ENCODE data around the gene ASGR2. TPM values are rescaled to one million over a fixed set of nuclear protein-coding genes. Genes with fewer than 3 reads are reported as not detected.
A peak's percentile ranks its signal among the peaks of the same experiment; 100 is the strongest.

The ASGR2 gene
- total and polyA plus RNA-seq, 2 of the 13 experiments (the other 11 are each of a cell fraction or from before 2014, with no cell fraction given), result 320 to 754 TPM

DNA sequence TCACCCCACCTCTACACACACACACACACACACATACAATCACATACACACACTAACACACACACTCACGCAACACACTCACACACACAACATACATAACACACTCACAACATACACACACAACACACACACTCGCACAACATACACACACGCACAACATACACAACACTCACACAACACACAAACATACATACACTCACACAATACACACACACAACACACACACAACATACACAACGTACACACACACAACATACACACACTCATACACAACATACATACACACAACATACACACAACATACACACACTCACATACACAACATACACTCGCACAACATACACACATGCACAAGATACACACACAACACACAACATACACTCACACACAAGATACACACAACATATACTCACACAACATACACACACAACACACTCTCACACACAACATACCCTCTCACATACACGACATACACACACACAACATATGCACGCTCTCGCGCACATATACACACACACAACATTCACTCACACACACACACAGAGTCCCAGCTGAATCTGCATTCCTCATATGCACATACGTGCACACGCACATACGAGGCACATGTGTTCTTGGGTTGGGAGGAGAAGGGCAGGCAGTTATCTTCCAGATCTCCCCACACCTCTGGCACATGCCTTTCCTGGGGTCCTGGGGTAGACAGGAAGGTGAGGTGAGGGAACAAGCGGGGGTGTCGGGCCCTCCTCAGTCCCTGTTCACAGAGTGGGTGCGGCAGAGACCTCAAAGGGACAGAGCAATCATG lies 1.1 kb downstream of the ASGR2 start (continued):
- TF ChIP-seq, protein P1, sequence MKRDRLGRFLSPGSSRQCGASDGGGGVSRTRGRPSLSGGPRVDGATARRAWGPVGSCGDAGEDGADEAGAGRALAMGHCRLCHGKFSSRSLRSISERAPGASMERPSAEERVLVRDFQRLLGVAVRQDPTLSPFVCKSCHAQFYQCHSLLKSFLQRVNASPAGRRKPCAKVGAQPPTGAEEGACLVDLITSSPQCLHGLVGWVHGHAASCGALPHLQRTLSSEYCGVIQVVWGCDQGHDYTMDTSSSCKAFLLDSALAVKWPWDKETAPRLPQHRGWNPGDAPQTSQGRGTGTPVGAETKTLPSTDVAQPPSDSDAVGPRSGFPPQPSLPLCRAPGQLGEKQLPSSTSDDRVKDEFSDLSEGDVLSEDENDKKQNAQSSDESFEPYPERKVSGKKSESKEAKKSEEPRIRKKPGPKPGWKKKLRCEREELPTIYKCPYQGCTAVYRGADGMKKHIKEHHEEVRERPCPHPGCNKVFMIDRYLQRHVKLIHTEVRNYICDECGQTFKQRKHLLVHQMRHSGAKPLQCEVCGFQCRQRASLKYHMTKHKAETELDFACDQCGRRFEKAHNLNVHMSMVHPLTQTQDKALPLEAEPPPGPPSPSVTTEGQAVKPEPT (CRISPR knock-in tag; IDR thresholded peaks at IDR 0.05; ENCODE audit: low read depth), result no peak
- no peak for TF ChIP-seq ZNF737 (CRISPR knock-in tag; IDR thresholded peaks at IDR 0.05; ENCODE audit: borderline replicate concordance)
- TF ChIP-seq SAP130 (CRISPR knock-in tag; IDR thresholded peaks at IDR 0.05; ENCODE audit: low read depth), result no peak
- TF ChIP-seq, protein P2, sequence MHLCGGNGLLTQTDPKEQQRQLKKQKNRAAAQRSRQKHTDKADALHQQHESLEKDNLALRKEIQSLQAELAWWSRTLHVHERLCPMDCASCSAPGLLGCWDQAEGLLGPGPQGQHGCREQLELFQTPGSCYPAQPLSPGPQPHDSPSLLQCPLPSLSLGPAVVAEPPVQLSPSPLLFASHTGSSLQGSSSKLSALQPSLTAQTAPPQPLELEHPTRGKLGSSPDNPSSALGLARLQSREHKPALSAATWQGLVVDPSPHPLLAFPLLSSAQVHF (CRISPR knock-in tag; IDR thresholded peaks at IDR 0.05), result peak; percentile 88
- TF ChIP-seq ZEB1 (IDR thresholded peaks at IDR 0.05; ENCODE audit: insufficient replicate concordance, low read depth), result no peak
- peak; percentile 84; the same call in 1 of the 2 replicates for TF ChIP-seq ZNF567 (CRISPR knock-in tag; IDR thresholded peaks at IDR 0.05; ENCODE audit: borderline replicate concordance)
- no peak; the same call in 1 of the 2 replicates for TF ChIP-seq SALL2 (CRISPR knock-in tag; IDR thresholded peaks at IDR 0.05)
- no peak for TF ChIP-seq POLR2AphosphoS2 (IDR thresholded peaks at IDR 0.05; ENCODE audit: low read depth, low read length)
- peak; percentile 34; the same call in 1 of the 2 replicates for TF ChIP-seq ZNF225 (CRISPR knock-in tag; IDR thresholded peaks at IDR 0.05)
- TF ChIP-seq PHB2 (IDR thresholded peaks at IDR 0.05; ENCODE audit: partially characterized antibody), result peak; percentile 93
- no peak for TF ChIP-seq KLF11 (CRISPR knock-in tag; IDR thresholded peaks at IDR 0.05)
- TF ChIP-seq, protein P3, sequence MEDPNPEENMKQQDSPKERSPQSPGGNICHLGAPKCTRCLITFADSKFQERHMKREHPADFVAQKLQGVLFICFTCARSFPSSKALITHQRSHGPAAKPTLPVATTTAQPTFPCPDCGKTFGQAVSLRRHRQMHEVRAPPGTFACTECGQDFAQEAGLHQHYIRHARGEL (CRISPR knock-in tag; IDR thresholded peaks at IDR 0.05), result no peak
- TF ChIP-seq, protein P4, sequence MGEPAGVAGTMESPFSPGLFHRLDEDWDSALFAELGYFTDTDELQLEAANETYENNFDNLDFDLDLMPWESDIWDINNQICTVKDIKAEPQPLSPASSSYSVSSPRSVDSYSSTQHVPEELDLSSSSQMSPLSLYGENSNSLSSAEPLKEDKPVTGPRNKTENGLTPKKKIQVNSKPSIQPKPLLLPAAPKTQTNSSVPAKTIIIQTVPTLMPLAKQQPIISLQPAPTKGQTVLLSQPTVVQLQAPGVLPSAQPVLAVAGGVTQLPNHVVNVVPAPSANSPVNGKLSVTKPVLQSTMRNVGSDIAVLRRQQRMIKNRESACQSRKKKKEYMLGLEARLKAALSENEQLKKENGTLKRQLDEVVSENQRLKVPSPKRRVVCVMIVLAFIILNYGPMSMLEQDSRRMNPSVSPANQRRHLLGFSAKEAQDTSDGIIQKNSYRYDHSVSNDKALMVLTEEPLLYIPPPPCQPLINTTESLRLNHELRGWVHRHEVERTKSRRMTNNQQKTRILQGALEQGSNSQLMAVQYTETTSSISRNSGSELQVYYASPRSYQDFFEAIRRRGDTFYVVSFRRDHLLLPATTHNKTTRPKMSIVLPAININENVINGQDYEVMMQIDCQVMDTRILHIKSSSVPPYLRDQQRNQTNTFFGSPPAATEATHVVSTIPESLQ (CRISPR knock-in tag; conservative IDR thresholded peaks at IDR 0.05), result no peak
- peak; percentile 95 for TF ChIP-seq ZNF207 (IDR thresholded peaks at IDR 0.05; ENCODE audit: borderline replicate concordance)
- TF ChIP-seq, protein P5, sequence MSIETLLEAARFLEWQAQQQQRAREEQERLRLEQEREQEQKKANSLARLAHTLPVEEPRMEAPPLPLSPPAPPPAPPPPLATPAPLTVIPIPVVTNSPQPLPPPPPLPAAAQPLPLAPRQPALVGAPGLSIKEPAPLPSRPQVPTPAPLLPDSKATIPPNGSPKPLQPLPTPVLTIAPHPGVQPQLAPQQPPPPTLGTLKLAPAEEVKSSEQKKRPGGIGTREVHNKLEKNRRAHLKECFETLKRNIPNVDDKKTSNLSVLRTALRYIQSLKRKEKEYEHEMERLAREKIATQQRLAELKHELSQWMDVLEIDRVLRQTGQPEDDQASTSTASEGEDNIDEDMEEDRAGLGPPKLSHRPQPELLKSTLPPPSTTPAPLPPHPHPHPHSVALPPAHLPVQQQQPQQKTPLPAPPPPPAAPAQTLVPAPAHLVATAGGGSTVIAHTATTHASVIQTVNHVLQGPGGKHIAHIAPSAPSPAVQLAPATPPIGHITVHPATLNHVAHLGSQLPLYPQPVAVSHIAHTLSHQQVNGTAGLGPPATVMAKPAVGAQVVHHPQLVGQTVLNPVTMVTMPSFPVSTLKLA (IDR thresholded peaks at IDR 0.05), result 0 out of 2 replicates have a peak, but pooled peaks have one; percentile 28
- no peak for TF ChIP-seq ZFX (CRISPR knock-in tag; IDR thresholded peaks at IDR 0.05; ENCODE audit: low read depth)
- peak; percentile 16; the same call in 1 of the 2 replicates for TF ChIP-seq POLR2AphosphoS5 (IDR thresholded peaks at IDR 0.05; ENCODE audit: low read depth, low read length)
- no peak for TF ChIP-seq ZNF367 (CRISPR knock-in tag; IDR thresholded peaks at IDR 0.05; ENCODE audit: borderline replicate concordance)
- peak; percentile 20; the same call in 1 of the 2 replicates for TF ChIP-seq TGIF2 (CRISPR knock-in tag; IDR thresholded peaks at IDR 0.05)
- no peak for TF ChIP-seq ASH2L (IDR thresholded peaks at IDR 0.05; ENCODE audit: insufficient read length, low read depth, low read length)
- TF ChIP-seq, protein P6, sequence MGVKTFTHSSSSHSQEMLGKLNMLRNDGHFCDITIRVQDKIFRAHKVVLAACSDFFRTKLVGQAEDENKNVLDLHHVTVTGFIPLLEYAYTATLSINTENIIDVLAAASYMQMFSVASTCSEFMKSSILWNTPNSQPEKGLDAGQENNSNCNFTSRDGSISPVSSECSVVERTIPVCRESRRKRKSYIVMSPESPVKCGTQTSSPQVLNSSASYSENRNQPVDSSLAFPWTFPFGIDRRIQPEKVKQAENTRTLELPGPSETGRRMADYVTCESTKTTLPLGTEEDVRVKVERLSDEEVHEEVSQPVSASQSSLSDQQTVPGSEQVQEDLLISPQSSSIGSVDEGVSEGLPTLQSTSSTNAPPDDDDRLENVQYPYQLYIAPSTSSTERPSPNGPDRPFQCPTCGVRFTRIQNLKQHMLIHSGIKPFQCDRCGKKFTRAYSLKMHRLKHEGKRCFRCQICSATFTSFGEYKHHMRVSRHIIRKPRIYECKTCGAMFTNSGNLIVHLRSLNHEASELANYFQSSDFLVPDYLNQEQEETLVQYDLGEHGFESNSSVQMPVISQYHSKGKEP (CRISPR knock-in tag; IDR thresholded peaks at IDR 0.05), result no peak
- no peak for TF ChIP-seq NR1H2 (CRISPR knock-in tag; IDR thresholded peaks at IDR 0.05; ENCODE audit: borderline replicate concordance, low read depth)
